Left lung (tissue), 10 donors: ENCODE results near the gene SKOR1. TPM values are rescaled to one million over a fixed set of nuclear protein-coding genes. Genes with fewer than 3 reads are reported as not detected.

Source experiments
- ATAC-seq: fragments of 200-7000 bp; cut with Tn5 transposase; one replicate; pipeline ENCODE4 v1.9.1; 2020; ENCODE audit warnings: moderate library complexity
- DNase-seq, 4 donors: peaks; one replicate each; pipeline ENCODE4 v3.0.0-alpha.2; 2013 to 2020
- H3K27ac ChIP-seq, 2 donors: fragments of 200-600 bp; sonication (generic) in 1 of 2; one replicate each; pipeline versions ENCODE4 v1.5.0 to v1.8.0; 2020 to 2021
- H3K27me3 ChIP-seq, 2 donors: fragments of 200-600 bp; sonication (generic) in 1 of 2; one replicate each; pipeline versions ENCODE4 v1.5.0 to v1.8.0; 2020 to 2021
- H3K36me3 ChIP-seq, 2 donors: fragments of 200-600 bp; sonication (generic) in 1 of 2; one replicate each; pipeline versions ENCODE4 v1.5.0 to v1.8.0; 2020 to 2021
- H3K4me1 ChIP-seq, 2 donors: fragments of 200-600 bp; one replicate each; pipeline ENCODE4 v1.8.0; 2021
- H3K4me3 ChIP-seq, 2 donors: fragments of 200-600 bp; sonication (generic) in 1 of 2; one replicate each; pipeline versions ENCODE4 v1.5.0 to v1.8.0; 2020 to 2021; ENCODE audit warnings: mild to moderate bottlenecking in 1 of 2
- H3K9me3 ChIP-seq, 2 donors: fragments of 200-600 bp; sonication (generic) in 1 of 2; one replicate each; pipeline versions ENCODE4 v1.5.0 to v1.8.0; 2020 to 2021
- CTCF ChIP-seq, 2 donors: fragments of 200-600 bp; sonication (generic) in 1 of 2; IDR thresholded peaks; one replicate each; pipeline versions ENCODE4 v1.5.0 to v1.8.0; 2021; ENCODE audit warnings: antibody characterized with exemption in 2 of 2
- intact Hi-C, 2 donors: fragments of 100-400 bp; cut with DNase I; formaldehyde crosslinking; loops; one replicate each; pipeline versions ENCODE4 v1.11.2 to v1.14.2; 2022
- polyA plus RNA-seq, 6 donors: library from polyadenylated mRNA; unstranded; fragments of 120-200 nt; gene quantifications; one replicate each; pipeline ENCODE4 v1.2.1, GENCODE V29; 2013; ENCODE audit not compliant: insufficient read length in 6 of 6
- total RNA-seq, 2 donors: library from RNA; stranded (reverse); fragmentation: NEBNext Ultra II Directional; extraction: Animal tissue kit (Norgen Biotek cat#: 25700); gene quantifications; one replicate each; pipeline ENCODE4 v1.2.1, GENCODE V29; 2021
- donor health status: DM: no; HTN: yes; CAD: no.
- donor health status: DM: no; HTN: no; CAD: no.

The SKOR1 gene
- total and polyA plus RNA-seq, 8 donors = 0.12 to 0.71 (median 0.43) TPM

GRCh38 chr15:67796196-67797127 lies 28.8 kb upstream of the SKOR1 start:
- intact Hi-C loops = no loop called here
- no peak overlapping the region for H3K4me3 ChIP-seq
- no peaks in the 10 kb centered on the region for H3K4me1 ChIP-seq
- ATAC-seq (no peak), DNase-seq (no peak)
- H3K9me3 ChIP-seq = peaks cover 3 to 9% of the 10 kb centered on the region in 2 donors
- peaks cover 0 to 10% of the 10 kb centered on the region in 2 donors for H3K36me3 ChIP-seq
- H3K27me3 ChIP-seq = no peaks in the 10 kb centered on the region
- TF ChIP-seq CTCF (IDR thresholded peaks at IDR 0.05) = no peak
- H3K27ac ChIP-seq = no peak overlapping the region

DNA sequence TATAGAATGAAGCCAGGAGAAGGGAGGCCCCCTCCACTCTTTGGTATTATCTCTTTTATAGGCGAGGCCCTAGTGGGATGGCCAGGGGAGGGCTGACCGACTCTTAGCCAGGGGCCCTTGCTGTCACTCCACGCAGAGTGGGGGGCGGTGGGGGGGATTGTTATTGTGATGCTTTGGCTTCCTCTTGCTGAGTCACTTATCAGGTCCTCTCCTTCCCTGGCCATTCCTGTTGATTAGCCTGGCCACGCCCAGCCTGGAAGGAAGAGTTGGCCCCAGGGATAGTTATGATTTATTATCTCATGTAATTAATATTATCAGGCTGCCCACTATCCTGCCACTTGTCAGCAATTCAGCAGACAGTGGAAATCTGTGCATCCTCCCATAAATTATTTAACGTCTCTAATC lies 25.5 kb upstream of the SKOR1 start:
- H3K4me1 ChIP-seq = no peaks in the 10 kb centered on the region
- H3K9me3 ChIP-seq = peaks cover 1 to 6% of the 10 kb centered on the region in 2 donors
- peaks cover 0 to 16% of the 10 kb centered on the region in 2 donors for H3K36me3 ChIP-seq
- no peak for ATAC-seq
- no peak overlapping the region for H3K27ac ChIP-seq
- no peak for TF ChIP-seq CTCF (IDR thresholded peaks at IDR 0.05)
- intact Hi-C loops = no loop called here
- DNase-seq = no peak
- no peak overlapping the region for H3K4me3 ChIP-seq
- no peaks in the 10 kb centered on the region for H3K27me3 ChIP-seq

- H3K4me3 ChIP-seq = no peak overlapping the region
- H3K4me1 ChIP-seq = no peaks in the 10 kb centered on the region
- no peaks in the 10 kb centered on the region for H3K9me3 ChIP-seq
- intact Hi-C loops = no loop called here
- no peak for TF ChIP-seq CTCF (IDR thresholded peaks at IDR 0.05)
- DNase-seq (no peak), ATAC-seq (no peak)
- no peak overlapping the region for H3K27ac ChIP-seq
- H3K36me3 ChIP-seq = peaks cover 0 to 17% of the 10 kb centered on the region in 2 donors
- H3K27me3 ChIP-seq = no peaks in the 10 kb centered on the region
Measured at GRCh38 chr15:67801142-67801541, 24.2 kb upstream of the SKOR1 start.

- Histone ChIP-seq H3K4me1 (no peaks in the 10 kb centered on the region), H3K27ac (no peak overlapping the region), H3K9me3 (no peaks in the 10 kb centered on the region), H3K27me3 (no peaks in the 10 kb centered on the region), H3K4me3 (no peak overlapping the region), H3K36me3 (peaks cover 0 to 28% of the 10 kb centered on the region in 2 donors)
- intact Hi-C loops = no loop called here
- ATAC-seq (no peak), DNase-seq (peak in 1 of 4 donors; percentile 55)
- no peak for TF ChIP-seq CTCF (IDR thresholded peaks at IDR 0.05)
Measured at GRCh38 chr15:67801926-67802914, 23.1 kb upstream of the SKOR1 start.
